NCI-H446 treated with DMSO at 0.1 percent for 48 hours (cell line): ENCODE results near the gene WNT7A.

Experiments
- DNase-seq: peaks from one replicate; lab custom pipeline; 2025; lab: John Stamatoyannopoulos, UW

WNT7A gene

DNA sequence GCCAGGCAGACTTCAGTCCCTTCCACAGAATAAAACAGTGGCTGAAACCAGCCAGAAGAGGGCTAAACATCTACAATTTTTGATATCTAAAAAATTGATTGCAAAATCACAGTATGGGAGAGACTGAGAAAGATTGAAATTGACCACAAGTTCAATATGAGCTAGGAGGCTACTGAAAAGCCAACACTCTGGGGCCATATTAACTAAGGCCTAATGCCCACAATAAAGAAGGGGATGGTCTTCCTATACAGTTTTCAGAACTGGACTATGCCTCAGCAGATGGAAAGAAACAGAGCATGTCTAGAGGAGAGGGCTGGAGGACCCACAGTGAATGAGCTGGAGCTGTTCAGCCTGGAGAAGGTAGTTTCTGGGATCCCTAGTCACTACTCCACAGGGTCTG is 53.2 kb downstream of the WNT7A start:
- no peak for DNase-seq

DNA sequence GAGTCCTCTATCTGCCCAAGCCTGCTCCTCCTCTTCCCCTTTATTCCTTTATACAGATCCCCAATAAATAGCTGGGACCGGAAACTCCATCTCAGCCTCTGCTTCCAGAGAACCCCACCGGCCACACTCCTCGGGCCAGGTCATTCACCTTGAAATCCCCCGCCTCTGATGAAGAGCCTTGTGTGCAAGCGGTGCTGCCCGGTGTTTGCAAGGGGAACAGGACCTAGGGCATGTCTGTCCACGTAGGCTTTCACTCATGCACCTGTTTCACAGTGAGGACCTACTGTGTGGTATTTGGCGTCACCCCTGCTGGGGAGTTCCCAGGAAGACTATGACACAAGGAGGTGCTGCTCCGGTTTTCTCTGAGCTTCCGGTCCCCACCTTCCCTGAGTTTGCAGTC is 54.0 kb downstream of the WNT7A start:
- DNase-seq: no peak

DNA sequence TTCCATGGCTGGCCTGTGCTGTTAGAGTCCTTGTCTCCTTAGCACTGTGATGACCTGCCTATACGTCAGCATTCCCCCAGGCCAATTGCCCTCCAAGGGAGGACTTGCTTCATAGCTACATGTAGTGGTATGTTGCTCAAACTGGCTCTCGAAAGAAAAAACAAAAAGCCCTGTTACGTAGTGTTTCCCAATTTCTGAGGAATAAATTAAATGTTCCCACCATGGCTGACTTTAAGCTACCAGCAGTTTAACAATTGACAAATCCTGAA is 54.6 kb downstream of the WNT7A start:
- DNase-seq: no peak

DNA sequence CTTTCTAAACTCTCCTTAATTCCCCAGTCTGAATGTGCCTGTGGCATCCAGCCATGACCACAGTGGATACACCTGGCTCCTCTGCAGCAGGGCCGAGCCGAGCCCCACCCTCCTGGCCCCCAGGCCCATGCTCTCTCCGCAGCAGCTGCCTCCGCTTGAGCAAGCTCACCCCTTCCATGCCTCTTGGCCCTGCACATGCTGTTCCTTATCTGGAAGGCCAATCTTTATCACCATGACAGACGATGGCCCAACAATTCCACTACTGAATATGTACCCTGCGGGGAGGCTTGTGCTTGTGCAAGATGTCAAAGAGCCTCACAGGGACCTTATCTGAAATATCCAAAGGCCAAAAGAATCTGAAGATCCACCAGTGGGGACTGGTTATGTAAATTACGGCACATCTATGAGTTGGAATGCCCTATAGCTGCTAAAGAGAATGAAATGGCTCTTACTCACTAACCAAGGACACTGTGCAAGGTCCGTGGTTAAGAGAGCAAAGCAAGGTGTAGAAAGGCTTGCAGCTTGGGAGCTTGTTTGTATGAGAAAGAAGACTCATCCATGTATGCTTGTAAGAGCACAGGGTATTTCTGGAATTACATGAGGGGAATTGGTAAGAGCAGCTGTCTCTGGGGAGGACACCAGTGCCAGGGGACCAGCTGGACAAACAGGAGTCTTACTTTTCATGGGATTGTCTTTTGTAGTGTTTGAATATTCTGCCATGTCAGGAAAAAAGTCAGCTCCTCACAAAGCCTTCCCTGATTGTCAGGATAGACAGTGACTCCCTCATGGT is 55.2 kb downstream of the WNT7A start:
- DNase-seq: no peak

DNA sequence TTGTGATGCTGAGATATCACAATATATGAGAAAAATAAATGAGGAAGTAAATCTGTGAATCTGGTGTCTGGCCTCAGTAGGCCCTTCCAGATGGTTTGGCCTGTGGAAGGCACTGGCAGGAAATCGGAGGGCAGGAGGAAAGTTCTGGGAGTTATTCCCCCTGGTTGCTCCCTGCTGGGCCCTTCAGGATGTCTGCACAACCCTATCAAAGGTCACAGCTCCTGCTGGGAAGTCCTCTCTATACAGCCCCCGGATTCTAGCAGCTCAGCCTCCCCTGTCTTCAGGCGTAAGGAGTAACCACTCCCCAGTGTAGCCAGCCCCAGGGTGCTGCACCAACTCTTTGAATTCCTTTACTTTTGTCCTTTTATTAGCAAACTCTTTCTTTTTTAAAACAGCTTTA is 56.2 kb downstream of the WNT7A start:
- no peak for DNase-seq

DNA sequence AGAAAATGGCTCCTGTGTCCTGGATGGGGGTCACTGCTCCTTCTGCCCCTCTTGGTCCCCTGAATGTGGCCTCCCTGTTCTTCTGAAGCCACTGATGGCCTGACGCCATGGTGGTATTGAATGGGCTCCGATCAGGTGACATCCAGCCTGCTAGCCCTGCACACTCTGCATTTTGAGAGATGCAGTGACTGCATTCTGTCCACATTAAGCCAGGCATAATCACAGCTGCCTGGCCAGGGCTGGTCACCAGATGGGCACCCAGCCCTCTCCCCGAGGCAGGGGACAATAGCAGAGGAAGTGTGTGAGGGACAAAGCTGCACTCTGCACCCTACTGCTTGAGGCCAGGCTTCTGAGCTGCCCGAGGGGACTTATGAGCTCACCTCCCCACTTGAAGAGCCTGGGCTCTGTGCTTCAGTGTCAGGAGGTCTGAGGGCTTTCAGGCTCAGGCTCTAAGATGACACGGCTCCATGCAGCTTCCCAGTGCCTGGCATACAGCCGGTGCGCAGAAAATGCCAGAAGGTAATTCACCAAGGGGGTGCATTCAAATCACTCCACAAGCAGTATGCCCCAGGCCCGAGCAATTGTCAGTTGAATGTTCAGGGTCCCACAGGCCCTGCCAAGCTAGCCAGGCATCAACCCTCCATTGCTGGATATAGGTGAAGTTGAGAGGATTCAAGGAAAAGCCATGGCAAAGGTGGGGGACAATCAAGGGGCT is 56.8 kb downstream of the WNT7A start:
- DNase-seq: no peak

DNA sequence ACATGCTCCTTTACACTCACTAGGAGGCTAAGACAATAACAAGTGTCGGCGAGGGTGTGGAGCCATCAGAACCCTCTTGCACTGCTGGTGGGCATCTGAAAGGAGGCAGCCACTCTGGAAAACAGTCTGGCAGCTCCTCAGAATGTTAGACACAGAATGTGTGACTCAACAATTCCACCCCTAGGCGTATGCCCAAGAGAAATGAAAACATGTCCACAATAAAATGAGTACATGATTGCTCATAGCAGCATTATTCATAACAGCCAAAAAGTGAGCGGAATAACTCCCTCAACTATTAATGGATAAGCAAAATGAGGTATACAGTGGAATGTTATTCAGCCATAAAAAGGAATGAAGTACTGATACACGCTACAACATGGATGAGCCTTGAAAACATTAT is 57.8 kb downstream of the WNT7A start:
- DNase-seq: no peak

DNA sequence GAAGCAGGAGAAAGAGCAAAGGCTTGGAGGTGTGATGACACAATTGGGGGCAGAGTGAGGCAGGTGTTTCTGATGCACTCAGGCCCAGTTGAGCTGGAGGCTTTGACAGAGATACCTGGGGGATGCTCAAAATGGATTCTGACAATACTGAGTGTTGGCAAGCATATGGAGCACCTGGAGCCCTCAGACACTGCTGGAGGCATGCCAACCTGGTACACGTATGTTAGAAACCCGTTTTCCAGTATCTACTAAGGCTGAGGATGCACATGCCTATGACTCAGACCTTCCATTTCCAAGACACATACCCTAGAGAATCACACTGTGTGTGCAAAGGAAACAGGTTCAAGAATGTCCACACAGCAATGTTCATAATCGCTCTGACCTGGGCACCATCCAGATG is 58.7 kb downstream of the WNT7A start:
- no peak for DNase-seq

DNA sequence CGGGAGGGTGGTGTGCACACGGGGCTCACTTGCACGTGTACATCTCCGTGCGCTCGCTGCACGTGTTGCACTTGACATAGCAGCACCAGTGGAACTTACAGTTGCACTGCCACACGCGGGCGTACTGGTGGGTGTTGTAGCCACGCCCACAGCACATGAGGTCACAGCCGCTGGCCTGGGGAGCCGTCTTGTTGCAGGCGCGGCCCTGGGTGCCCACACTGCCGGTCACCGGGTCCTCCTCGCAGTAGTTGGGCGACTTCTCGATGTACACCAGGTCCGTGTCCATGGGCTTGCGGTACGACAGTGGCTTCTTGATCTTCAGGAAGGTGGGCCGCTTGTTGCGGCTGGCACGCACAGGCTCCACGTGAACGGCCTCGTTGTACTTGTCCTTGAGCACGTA is 61.0 kb downstream of the WNT7A start:
- DNase-seq: no peak

DNA sequence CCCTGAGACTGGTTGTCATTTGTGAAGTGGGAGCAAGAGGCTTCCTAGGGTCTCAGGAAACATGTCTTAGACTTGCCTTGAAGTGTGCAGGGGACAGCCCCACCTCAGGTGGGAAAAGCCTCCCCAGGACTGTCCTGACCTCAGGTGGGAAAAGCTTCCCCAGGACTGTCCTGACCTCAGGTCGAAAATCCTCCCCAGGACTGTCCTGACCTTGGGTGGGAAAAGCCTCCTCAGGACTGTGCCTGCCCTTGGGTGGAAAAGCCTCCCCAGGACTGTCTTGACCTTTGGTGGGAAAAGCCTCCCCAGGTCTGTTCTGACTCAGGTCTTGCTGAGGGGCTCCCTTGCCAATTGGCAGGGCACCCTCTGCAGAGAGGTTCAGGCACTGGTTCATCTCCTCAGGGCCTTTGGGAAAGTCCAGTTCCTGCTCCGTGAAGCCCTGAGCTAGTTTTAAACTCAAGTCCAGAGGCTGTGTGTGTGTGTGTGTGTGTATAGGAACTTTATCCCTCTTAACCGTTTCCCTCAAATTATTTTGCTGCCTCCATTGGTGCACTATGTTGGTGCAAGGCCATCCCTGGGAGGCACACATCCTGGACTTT is 64.7 kb downstream of the WNT7A start:
- no peak for DNase-seq

DNA sequence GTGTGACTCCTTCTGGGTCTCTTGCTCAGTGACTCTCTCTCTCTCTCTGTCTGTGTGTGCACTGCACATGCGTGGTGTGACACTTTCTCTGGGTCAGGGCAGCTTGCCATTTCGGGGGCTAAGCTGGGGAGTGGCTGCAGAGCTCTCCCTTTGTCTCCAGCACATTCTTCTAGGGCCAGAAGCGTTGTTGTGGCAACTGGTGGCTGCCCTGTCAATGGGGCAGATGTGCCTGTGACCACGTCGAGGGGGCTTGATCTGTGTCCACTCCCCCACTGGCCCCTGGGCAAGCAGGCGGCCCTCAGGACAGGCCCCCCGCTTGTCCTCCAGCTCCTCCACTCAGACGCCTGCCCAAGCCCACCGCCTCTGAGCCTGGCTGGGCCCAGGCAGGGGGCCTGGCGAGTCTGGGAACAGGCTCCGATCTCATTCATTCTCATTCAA is 67.8 kb downstream of the WNT7A start:
- DNase-seq: no peak

DNA sequence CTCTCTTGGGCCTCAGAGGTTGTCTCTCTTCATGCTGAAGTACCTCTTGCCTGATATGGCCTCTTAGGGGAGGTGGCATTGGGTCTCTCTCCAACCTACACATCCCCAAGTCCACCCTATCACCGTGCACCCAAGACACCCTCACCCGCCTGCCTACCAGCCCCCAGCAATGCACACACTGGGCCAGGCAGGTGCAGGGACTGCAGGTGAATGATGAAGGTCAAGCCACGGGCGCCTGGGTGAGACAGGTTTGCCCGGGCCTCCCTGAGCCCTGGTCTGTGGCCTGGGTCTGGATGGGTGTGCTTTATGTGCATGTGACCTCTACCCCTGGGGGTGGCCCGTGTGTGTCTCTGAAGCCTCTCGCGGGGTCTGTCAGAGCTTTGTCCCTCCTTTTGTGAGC is 68.3 kb downstream of the WNT7A start:
- DNase-seq: no peak

DNA sequence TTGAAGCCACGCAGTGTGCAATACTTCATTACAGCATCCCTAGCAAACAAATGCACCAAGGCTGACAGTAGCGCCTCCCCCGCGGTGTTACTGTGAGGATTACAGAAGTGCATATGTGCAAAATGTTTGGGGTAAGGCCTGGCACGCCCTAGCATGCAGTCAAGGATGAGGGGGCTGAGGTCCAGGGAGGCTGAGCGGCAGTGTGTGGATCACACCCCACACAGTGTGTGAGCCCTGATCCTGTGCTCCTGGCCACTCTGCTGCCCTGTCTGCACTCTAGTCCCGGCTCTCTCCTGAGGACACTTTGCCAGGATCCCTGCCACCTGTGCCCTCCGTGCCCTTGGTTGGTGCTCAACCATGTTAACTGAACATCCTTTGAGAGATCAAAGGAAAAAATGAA is 71.3 kb downstream of the WNT7A start:
- no peak for DNase-seq

DNA sequence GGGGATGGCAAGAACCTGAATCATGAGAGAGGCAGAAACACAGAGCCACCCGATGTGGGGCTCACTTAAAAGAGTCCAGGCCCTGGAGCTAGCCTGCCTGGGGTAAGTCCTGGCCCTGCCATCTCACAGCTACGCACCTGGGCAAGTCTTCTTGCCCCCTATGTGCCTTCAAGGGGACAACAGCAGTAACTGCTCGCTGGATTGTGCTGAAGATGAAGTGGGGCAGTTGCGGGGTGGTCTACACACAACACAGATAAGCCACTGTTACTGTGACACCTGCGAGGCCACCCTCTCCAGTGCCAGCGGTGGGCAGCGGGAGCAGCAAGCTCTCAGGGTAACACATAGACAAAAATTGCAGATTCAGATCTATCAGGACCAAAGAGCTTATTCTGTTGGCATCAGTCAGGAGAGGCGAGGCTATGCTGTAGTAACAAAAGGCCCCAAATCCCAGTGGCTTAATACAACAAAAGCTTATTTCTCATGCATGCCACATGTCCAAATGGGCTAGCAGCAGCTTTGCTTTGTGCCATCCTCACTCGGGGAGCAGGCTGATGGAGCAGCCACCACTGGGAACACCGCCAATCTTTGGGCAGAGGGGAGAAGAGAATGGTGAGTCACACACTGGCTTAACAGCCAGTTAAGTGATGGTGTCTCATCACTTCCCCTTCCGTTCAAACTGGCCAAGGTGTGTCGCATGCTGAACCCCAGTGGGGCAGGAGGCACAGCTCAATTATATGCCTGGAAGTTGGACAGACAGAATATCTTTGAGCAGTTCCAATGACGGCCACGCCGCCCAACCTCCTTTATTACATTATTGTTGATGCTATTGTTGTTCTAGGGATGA is 78.3 kb downstream of the WNT7A start:
- DNase-seq: no peak

DNA sequence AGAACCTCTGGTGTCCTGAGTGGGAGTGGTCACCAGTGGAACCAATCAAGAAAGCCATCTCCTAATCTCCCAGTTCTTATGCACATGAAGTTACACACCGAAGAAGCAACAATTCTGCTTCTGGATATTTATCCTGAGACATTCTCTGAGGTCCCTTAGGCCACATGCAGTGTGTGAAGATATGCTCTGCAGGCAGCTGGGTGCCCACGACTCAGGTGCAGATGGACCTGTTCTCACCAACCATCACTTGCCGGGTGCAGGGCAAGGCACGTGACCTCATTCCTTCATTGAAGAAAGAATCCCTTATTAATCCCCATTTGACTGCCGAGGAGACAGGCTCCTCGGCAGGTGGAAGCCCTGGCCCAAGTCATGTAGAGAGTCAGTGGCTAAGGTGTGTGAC is 79.8 kb downstream of the WNT7A start:
- DNase-seq: no peak

DNA sequence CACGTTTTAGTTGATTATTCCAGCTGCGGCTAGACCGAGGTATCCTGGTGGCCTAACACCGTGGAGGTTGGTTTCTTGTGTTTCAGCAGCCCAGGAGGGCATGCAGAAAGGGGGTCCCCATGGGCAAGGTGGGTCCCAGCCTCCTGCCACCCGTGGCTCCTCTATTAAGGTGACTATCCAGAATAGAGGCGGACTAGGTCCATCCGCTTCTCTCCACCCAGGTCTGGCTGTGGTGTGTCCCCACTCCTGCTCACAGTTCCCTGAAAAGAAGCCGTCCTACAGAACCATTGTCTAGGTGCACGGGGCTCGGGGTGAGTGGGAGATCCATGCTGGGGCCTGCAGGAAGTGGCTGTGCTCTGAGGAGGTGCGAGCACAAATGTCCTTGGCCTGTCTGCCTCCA is 81.5 kb downstream of the WNT7A start:
- no peak for DNase-seq

DNA sequence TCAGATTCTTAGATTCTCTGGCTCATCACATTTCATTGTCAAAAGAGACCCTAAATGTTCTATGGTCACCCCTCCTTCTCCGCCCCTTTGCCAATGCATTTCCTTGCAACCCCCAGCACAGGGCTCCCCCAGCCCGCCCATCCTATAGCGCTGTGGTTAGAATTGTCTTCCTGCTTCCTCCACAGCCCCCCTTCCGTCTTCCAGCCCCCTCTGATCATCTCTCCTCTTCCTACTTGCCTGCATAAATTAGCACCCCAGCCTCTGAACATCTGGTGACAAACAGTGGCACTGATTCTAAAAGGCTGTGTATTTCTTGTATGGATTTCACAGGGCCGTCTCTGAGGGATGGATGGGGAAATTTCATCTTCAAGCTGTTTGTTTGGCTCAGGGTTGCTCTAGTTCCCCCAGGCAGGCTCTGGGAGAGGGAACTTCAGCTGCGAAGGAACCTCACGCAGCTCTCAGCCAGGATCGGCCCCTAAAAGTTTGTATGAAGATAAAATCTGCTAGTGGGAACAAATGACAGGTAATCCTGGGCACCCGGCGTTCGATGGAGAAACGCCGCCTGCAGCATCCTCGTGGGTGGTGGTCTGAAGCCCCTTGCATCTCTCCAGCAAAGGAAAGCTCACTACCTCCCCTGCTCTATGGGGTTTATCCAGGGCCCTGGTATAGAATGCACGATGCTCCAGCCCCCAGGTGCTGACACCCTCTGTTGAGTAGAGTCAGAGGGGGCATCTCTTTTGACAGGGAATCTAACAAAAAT is 83.0 kb downstream of the WNT7A start:
- no peak for DNase-seq

DNA sequence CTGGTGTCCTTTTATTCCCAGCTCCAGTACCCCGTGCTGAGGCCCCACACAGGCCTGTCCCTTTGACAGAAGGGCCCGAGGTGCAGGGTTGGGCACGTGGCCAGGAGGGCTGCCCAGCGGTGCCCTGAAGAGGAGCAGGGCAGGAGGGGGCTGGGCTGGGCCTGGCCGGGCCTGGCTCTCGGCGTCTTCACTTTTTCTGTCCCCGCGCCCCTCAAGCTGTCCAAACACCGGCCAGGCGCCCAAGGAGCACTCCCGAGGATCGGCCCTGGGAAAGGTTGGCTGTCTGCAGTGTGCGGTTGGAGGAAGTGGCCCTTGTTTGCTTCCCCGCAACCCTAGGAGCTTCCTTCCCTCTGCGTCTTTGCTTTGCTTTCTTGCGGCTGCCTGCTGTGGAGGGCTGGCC is 84.1 kb downstream of the WNT7A start:
- DNase-seq: no peak

DNA sequence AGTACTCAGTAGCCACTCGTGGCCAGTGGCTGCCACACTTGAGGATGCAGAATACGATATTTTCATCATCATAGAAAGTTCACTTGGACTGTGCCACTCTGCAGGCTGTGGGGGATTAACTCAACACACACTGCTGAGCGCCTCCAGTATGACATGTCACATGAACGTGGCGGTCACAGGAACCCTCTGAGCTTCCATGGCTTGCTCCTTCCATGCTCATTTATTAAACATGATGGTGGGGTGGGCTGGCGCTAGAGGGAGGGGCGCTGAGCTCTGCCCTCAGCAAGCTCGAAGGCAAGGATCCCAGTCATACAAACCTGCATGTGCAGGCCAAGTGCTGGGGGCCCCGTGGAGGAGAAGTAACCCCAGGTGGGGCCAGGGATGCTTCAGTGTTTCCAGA is 85.5 kb downstream of the WNT7A start:
- no peak for DNase-seq

DNA sequence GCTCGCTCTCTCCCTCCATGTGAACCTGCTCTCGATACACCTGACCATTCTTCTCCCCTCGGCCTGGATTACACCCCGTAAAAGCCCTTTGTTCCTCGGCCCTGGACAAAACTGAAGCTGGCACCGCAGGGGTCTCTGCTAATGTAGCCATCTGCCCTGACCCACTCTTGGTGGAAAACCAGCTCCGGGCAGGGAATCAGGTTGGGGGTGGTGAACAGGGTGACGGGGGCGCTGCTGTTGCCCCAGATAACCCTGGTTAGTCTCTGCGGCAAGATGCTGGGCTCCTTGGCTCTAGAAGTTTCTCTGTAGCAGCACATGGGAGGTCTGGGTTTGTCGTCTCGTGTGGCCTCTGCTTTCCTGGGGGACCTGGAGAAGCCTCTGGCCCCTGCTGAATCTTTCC is 86.4 kb downstream of the WNT7A start:
- no peak for DNase-seq

DNA sequence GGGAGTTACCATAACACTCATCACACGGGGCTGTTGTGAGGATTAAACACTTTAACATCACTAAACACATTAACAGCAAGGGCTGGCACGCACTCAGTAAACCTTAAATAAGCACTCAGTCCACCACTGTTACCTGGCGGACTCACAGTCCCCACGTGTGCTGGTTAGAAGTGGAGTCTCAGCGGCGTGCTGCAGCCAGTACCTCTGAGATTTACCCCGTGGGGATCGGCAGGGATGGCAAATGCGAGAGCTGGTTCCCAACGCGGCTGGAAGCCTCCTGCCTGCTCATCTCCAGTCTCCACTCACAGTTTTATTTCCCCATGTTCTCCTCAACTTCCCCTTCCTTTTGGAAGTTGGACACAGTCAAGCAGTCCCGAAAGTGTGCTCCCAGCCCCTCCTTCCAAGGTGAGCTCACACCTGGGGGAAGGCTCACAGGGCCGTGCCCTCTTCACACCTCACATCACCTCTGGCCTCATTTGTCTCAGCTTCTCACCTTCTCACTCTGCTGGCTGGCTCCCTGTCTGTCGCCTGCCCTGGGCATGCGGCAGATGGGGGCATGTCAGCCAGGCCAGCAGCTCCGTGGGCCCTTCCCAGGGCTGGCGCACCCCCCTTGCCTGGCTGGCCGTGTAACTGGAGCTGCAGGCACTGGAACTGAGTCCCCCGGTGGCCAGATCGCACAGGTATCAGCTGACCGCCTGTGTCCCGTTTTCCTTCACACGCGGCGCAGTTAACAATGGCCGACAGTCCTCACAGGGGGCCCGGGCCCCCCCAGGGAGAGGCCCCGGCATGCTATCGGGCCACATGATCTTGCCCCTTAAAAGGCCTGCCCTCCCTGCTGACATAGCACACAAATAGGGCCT is 87.1 kb downstream of the WNT7A start:
- no peak for DNase-seq
